Measurements from ENCODE around the gene IPP. TPM values are rescaled to one million over a fixed set of nuclear protein-coding genes. Genes with fewer than 3 reads are reported as not detected.

IPP gene
- total RNA-seq, 4 donors from 2014 or later = 6.4 to 8.4 (median 7.4) TPM

DNA sequence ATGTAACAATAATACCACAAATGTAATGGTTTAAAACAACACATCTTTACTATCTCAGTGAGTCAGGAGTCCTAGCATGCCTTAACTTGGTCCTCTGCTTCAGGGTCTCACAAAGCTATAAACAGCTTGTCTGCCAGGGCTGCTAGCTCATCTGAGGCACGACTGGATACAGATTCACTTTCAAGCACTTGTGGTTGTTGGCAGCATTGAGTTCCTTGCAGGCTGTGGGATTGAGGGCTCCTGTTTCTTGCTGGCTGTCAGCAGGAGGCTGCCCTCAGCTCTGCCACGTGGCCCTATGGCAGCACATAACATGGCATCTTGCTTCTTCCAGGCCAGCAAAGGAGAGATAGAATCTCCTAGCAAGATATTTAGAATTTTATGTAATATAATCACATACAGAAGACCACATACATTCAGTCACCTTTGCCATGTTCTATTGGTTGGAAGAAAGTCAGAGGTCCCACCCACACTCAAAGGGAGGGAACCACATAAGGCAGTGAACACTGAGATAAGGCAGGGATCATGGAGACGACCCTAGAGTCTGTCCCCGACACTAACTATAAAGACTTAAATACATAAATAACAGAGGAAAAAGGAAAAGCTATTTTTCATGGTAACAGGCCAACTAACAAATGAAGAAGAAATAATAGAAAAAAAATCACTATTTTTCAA, 18.9 kb upstream of the IPP start:
- intact Hi-C loops (cut with DNase I) = no loop called here
- Histone ChIP-seq H3K4me3 (no peak overlapping the region), H3K27me3 (no peaks in the 10 kb centered on the region)

DNA sequence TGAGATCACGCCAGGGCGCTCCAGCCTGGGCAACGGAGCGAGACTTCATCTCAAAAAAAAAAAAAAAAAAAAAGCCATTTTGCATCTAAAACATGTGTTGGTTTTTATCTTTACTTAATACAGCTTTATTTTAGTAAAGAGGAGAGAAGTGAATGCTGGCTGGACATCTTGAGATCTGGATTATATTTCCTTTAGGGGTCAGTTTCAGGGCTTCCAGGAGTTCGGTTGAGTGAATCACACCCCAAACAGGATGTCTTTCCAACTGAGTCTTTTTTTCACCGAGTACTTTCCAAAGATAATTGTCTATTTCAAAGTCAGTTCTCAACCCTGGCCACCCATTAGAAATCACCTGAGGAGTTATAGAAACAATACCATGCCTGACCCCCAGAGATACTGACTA, 16.6 kb upstream of the IPP start:
- no peak for TF ChIP-seq POLR2A (IDR thresholded peaks at IDR 0.05)
- TF ChIP-seq, protein P1, sequence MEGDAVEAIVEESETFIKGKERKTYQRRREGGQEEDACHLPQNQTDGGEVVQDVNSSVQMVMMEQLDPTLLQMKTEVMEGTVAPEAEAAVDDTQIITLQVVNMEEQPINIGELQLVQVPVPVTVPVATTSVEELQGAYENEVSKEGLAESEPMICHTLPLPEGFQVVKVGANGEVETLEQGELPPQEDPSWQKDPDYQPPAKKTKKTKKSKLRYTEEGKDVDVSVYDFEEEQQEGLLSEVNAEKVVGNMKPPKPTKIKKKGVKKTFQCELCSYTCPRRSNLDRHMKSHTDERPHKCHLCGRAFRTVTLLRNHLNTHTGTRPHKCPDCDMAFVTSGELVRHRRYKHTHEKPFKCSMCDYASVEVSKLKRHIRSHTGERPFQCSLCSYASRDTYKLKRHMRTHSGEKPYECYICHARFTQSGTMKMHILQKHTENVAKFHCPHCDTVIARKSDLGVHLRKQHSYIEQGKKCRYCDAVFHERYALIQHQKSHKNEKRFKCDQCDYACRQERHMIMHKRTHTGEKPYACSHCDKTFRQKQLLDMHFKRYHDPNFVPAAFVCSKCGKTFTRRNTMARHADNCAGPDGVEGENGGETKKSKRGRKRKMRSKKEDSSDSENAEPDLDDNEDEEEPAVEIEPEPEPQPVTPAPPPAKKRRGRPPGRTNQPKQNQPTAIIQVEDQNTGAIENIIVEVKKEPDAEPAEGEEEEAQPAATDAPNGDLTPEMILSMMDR (IDR thresholded peaks at IDR 0.05) = no peak
- Histone ChIP-seq H3K9me3 (no peaks in the 10 kb centered on the region), H3K27ac (no peak overlapping the region), H3K36me3 (no peaks in the 10 kb centered on the region), H3K27me3 (no peaks in the 10 kb centered on the region), H3K4me3 (no peak overlapping the region), H3K4me1 (no peaks in the 10 kb centered on the region)
- intact Hi-C loops (cut with DNase I) = no loop called here
- DNase-seq = no peak
- 50 to 69% methylated on average over 6 of the region's 6 CpGs for WGBS, 2 donors

More for the DNA sequence above, 18.9 kb upstream of the IPP start:
- TF ChIP-seq, protein P1 (IDR thresholded peaks at IDR 0.05) = no peak
- TF ChIP-seq POLR2A (IDR thresholded peaks at IDR 0.05) = no peak
- Histone ChIP-seq H3K9me3 (no peaks in the 10 kb centered on the region), H3K4me1 (no peaks in the 10 kb centered on the region), H3K36me3 (no peaks in the 10 kb centered on the region), H3K27ac (no peak overlapping the region)
- 44% methylated on average over 4 of the region's 4 CpGs for WGBS, 2 donors
- no peak for DNase-seq

DNA sequence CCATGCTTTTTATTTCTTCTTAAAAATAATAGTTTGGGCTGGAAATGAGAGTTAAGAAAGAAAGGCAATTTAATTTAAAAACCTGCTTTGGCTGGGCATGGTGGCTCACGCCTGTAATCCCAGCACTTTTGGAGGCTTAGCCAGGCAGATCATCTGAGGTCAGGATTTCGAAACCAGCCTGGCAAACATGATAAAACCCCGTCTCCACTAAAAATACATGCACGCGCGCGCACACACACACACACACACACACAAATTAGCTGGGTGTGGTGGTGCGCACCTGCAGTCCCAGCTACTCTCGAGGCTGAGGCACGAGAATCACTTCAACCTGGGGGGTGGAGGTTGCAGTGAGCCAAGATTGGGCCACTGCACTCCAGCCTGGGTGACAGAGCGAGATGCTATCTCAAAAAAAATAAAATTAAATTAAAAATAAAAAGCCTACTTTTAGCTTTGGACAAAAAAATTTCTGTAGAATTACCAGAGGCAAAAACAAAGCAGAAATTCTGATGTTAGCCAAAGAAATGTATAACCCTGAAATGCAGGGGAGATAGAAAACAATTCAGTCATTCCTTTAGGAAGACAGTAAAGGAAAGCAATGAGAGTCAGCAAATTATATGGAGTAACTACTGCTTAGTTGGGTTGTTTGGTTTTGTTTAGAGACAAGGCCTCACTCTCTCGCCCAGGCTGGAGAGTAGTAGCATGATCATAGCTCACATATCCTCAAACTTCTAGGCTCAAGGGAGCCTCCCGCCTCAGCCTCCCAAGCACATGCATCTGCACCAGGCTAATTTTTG, 15.7 kb upstream of the IPP start:
- WGBS, 2 donors = 61 to 73% methylated on average over 8 to 12 of the region's 13 CpGs
- Histone ChIP-seq H3K27me3 (no peaks in the 10 kb centered on the region), H3K4me3 (no peak overlapping the region), H3K9me3 (no peaks in the 10 kb centered on the region), H3K27ac (no peak overlapping the region), H3K36me3 (no peaks in the 10 kb centered on the region), H3K4me1 (no peaks in the 10 kb centered on the region)
- DNase-seq = no peak
- no peak for TF ChIP-seq POLR2A (IDR thresholded peaks at IDR 0.05)
- TF ChIP-seq, protein P1 (IDR thresholded peaks at IDR 0.05) = no peak
- intact Hi-C loops (cut with DNase I) = no loop called here

DNA sequence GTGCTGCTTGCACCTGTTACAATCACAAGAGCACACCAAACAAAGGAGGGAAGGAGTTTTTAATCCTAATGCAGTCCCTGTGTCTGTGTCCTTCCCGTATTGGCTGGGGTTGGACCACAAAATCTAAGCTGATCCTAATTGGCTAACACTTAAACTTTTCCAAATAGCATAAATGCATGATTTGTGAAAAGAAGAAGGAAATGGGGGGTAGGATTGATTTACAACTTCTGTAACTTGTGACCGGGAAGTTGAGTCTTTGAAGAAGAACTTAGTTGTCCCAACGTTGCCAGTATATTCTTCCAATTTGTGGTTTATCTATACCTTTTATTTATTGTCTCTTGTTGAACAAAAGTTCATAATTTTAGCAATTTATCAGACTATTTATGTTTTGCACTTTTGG, 11.8 kb upstream of the IPP start:
- H3K4me3 ChIP-seq = no peak overlapping the region
- no peaks in the 10 kb centered on the region for H3K4me1 ChIP-seq
- no peak for DNase-seq
- intact Hi-C loops (cut with DNase I) = no loop called here
- H3K27ac ChIP-seq = no peak overlapping the region
- TF ChIP-seq POLR2A (IDR thresholded peaks at IDR 0.05) = no peak
- TF ChIP-seq, protein P1 (IDR thresholded peaks at IDR 0.05) = no peak
- WGBS, 2 donors = 38 to 63% methylated on average over 3 of the region's 3 CpGs
- no peaks in the 10 kb centered on the region for H3K27me3 ChIP-seq
- no peaks in the 10 kb centered on the region for H3K9me3 ChIP-seq
- no peaks in the 10 kb centered on the region for H3K36me3 ChIP-seq

DNA sequence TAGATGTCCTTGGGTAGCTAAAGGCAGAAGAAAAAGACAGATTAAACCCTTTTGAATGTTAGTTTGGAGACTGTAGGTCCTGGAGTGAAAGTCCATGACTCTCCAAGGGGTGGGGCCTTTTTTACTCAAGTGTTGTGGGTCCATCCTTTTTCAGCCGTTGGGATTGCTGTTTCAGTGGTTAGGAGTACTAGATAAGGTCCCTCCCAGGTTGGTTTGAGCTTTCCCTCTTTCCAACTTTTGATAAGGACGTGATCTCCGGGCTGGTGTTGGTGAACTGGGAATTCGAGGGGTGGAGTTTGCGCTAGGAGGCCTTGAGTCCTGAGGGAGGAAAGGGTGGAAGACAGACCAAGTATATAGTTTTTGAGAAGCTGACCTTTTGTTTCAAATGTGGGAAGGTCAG, 5.2 kb upstream of the IPP start:
- intact Hi-C loops (cut with DNase I) = no loop called here
- TF ChIP-seq, protein P1 (IDR thresholded peaks at IDR 0.05) = no peak
- no peak for TF ChIP-seq POLR2A (IDR thresholded peaks at IDR 0.05)
- peaks cover 0 to 12% (median 9%) of the 10 kb centered on the region in 3 donors for H3K9me3 ChIP-seq
- WGBS, 2 donors = 70 to 78% methylated on average over 5 of the region's 5 CpGs
- H3K4me3 ChIP-seq = no peak overlapping the region
- H3K27me3 ChIP-seq = no peaks in the 10 kb centered on the region
- H3K27ac ChIP-seq = no peak overlapping the region
- no peak for DNase-seq
- no peaks in the 10 kb centered on the region for H3K36me3 ChIP-seq
- peaks cover 6 to 19% (median 8%) of the 10 kb centered on the region in 3 donors for H3K4me1 ChIP-seq
